Heart left ventricle (tissue), 16 donors: Measurements from ENCODE around the gene PLCB4. TPM values are rescaled to one million over a fixed set of nuclear protein-coding genes. Genes with fewer than 3 reads are reported as not detected.

ENCODE experiments used
- ATAC-seq, 4 donors: fragments of 200-7000 bp; cut with Tn5 transposase; one replicate each; pipeline ENCODE4 v1.9.1; 2020 to 2022; ENCODE audit warnings: moderate library complexity in 4 of 4, mild to moderate bottlenecking in 3 of 4, moderate number of reproducible peaks in 1 of 4
- DNase-seq, 5 donors: peaks; one replicate each; pipeline ENCODE4 v3.0.0-alpha.2; 2020
- H3K27ac ChIP-seq, 12 donors: fragments of 200-600 bp; sonication (generic) in 4 of 12; one replicate each; pipeline versions ENCODE4 v1.5.0 to v1.8.0; 2016 to 2022; ENCODE audit warnings: mild to moderate bottlenecking in 2 of 12
- H3K27me3 ChIP-seq, 9 donors: fragments of 200-600 bp; sonication (generic) in 2 of 9; one replicate each; pipeline versions ENCODE4 v1.5.1 to v1.8.0; 2016 to 2022; ENCODE audit warnings: mild to moderate bottlenecking in 3 of 9
- H3K36me3 ChIP-seq, 9 donors: fragments of 200-600 bp; sonication (generic) in 2 of 9; one replicate each; pipeline versions ENCODE4 v1.5.0 to v1.8.0; 2018 to 2022; ENCODE audit warnings: mild to moderate bottlenecking in 2 of 9
- H3K4me1 ChIP-seq, 12 donors: fragments of 200-600 bp; sonication (generic) in 4 of 12; one replicate each; pipeline versions ENCODE4 v1.5.0 to v1.8.0; 2016 to 2022; ENCODE audit warnings: mild to moderate bottlenecking in 3 of 12
- H3K4me3 ChIP-seq, 12 donors: fragments of 200-600 bp; sonication (generic) in 4 of 12; one replicate each; pipeline versions ENCODE4 v1.5.0 to v1.8.0; 2017 to 2022; ENCODE audit warnings: mild to moderate bottlenecking in 9 of 12, moderate library complexity in 4 of 12
- H3K9me3 ChIP-seq, 12 donors: fragments of 200-600 bp; sonication (generic) in 4 of 12; one replicate each; pipeline versions ENCODE4 v1.5.0 to v1.8.0; 2016 to 2022; ENCODE audit warnings: mild to moderate bottlenecking in 1 of 12
- POLR2A ChIP-seq, 2 donors: fragments of 450-650 bp; IDR thresholded peaks; one replicate each; pipeline ENCODE4 v1.6.1; 2017; ENCODE audit warnings: antibody characterized with exemption in 2 of 2, mild to moderate bottlenecking in 2 of 2, moderate library complexity in 2 of 2
- WGBS, 4 donors: extraction: QIAGEN DNeasy Blood & Tissue Kit in 2 of 4; methylation state at CpG; one replicate each; pipeline versions ENCODE4 v1.1.5 to v1.1.7; 2013 to 2018; 5-methylcytosine and 5-hydroxymethylcytosine counted together
- intact Hi-C, 10 donors: fragments of 100-400 bp; cut with DNase I; formaldehyde crosslinking; loops; one replicate each; pipeline versions ENCODE4 v1.11.1 to v1.14.2; 2022
- polyA plus RNA-seq, 2 donors: library from polyadenylated mRNA; stranded (reverse); fragments of 200-250 nt; gene quantifications; one replicate each; pipeline ENCODE4 v1.2.3, GENCODE V29; 2013
- total RNA-seq, 9 donors: library from RNA; depleted of rRNA in 2 of 9; stranded (reverse); fragments of >200 nt in 2 of 9; fragmentation: NEBNext Ultra II Directional in 3 of 9; extraction: Animal tissue kit (Norgen Biotek cat#: 25700) in 3 of 9; gene quantifications; one replicate each; pipeline versions ENCODE4 v1.1.0 to v1.2.4, GENCODE V29; 2016 to 2023
- TF ChIP-seq, protein P1 (sequence below), 12 donors: fragments of 200-600 bp; sonication (generic) in 4 of 12; IDR thresholded peaks; one replicate each; pipeline versions ENCODE4 v1.5.0 to v1.8.0; 2018 to 2022; ENCODE audit warnings: antibody characterized with exemption in 12 of 12, mild to moderate bottlenecking in 5 of 12
- donor health status: ischemic (EF 13 %, LVEDD 7.1; RV severe dilation, severe dysfunction).
- donor health status: healthy with polysubstance abuse.
- donor health status: DM: no; HTN: yes; CAD: no.
- donor health status: DM: no; HTN: no; CAD: no.
- donor health status: ischemic (EF 25% LVEDD 6.9; RV normal size, moderate dysfunction).
- donor health status: ischemic (EF 25% LVEDD 5.7; RV mildly dilated, moderate dysfunction).
- donor health status: healthy.
- donor health status: DM: yes; HTN: yes; CAD: no.
- donor health status: ischemic (EF 35%, LVEDD 5.7; RV mildly dilated, moderate dysfunction).
- donor health status: nonischemic (EF 11% LVEDD 7.7; RV severe dilation, severe dysfunction).
- donor health status: DM: yes; HTN: yes; CAD: no.
- donor health status: PGD.
- donor health status: ischemic (EF 29% LVEDD 5.4; RV normal size, mild dysfunction).
- donor health status: nonischemic (EF 23%, LVEDD 6.1; RV moderate dilation, normal function).

The PLCB4 gene
- total and polyA plus RNA-seq, 11 donors, result 8.4 to 31.8 (median 18.5) TPM

DNA sequence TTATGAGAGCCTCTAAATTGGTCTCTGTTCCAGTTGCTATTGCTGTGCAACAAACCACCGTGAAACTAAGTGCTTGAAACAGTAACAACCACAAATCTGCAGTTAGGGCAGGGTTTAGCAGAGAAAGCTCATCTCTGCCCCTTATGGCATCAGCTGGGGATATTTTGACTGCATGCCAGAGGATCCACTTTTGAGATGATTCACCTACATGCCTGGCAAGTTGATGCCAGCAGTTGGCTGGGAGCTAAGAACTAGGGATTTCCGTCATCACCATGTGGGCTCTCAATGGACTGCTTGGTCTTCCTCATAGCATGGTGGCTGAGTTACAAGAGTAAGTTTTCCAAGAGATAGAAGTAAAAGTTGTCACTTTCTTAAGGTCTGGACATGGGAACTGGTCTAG is 35.1 kb downstream of the PLCB4 start:
- H3K4me3 ChIP-seq, result no peak overlapping the region
- H3K27me3 ChIP-seq, result no peaks in the 10 kb centered on the region
- DNase-seq, result no peak
- 94 to 99% (median 95%) methylated on average over 2 of the region's 2 CpGs for WGBS, 4 donors
- no peak overlapping the region for H3K27ac ChIP-seq
- H3K36me3 ChIP-seq, result peaks cover 0 to 11% (median 0%) of the 10 kb centered on the region in 9 donors
- intact Hi-C loops, result no loop called here
- H3K9me3 ChIP-seq, result no peaks in the 10 kb centered on the region
- TF ChIP-seq POLR2A (IDR thresholded peaks at IDR 0.05), result no peak
- TF ChIP-seq, protein P1, sequence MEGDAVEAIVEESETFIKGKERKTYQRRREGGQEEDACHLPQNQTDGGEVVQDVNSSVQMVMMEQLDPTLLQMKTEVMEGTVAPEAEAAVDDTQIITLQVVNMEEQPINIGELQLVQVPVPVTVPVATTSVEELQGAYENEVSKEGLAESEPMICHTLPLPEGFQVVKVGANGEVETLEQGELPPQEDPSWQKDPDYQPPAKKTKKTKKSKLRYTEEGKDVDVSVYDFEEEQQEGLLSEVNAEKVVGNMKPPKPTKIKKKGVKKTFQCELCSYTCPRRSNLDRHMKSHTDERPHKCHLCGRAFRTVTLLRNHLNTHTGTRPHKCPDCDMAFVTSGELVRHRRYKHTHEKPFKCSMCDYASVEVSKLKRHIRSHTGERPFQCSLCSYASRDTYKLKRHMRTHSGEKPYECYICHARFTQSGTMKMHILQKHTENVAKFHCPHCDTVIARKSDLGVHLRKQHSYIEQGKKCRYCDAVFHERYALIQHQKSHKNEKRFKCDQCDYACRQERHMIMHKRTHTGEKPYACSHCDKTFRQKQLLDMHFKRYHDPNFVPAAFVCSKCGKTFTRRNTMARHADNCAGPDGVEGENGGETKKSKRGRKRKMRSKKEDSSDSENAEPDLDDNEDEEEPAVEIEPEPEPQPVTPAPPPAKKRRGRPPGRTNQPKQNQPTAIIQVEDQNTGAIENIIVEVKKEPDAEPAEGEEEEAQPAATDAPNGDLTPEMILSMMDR (IDR thresholded peaks at IDR 0.05), result no peak
- peaks cover 0 to 13% (median 1%) of the 10 kb centered on the region in 12 donors for H3K4me1 ChIP-seq
- ATAC-seq, result no peak

GRCh38 chr20:9108260-9108659 is 39.4 kb downstream of the PLCB4 start:
- H3K9me3 ChIP-seq, result no peaks in the 10 kb centered on the region
- no peak for ATAC-seq
- H3K4me1 ChIP-seq, result peaks cover 0 to 48% (median 33%) of the 10 kb centered on the region in 12 donors
- intact Hi-C loops, result no loop called here
- H3K36me3 ChIP-seq, result no peaks in the 10 kb centered on the region
- no peak for DNase-seq
- TF ChIP-seq POLR2A (IDR thresholded peaks at IDR 0.05), result no peak
- TF ChIP-seq, protein P1 (IDR thresholded peaks at IDR 0.05), result no peak
- H3K27ac ChIP-seq, result no peak overlapping the region
- no peaks in the 10 kb centered on the region for H3K27me3 ChIP-seq
- no peak overlapping the region for H3K4me3 ChIP-seq
- 92 to 98% (median 96%) methylated on average over 1 of the region's 1 CpG for WGBS, 4 donors

GRCh38 chr20:9109566-9109965 is 40.7 kb downstream of the PLCB4 start:
- no peak for DNase-seq
- no peaks in the 10 kb centered on the region for H3K9me3 ChIP-seq
- no peak for ATAC-seq
- TF ChIP-seq, protein P1 (IDR thresholded peaks at IDR 0.05), result no peak
- no peak for TF ChIP-seq POLR2A (IDR thresholded peaks at IDR 0.05)
- peak overlapping the region in 4 of 12 donors; percentile 1 to 19 (median 9) for H3K27ac ChIP-seq
- 22 to 45% (median 38%) methylated on average over 1 of the region's 1 CpG for WGBS, 4 donors
- no peak overlapping the region for H3K4me3 ChIP-seq
- no peaks in the 10 kb centered on the region for H3K27me3 ChIP-seq
- peaks cover 0 to 57% (median 41%) of the 10 kb centered on the region in 12 donors for H3K4me1 ChIP-seq
- intact Hi-C loops, result no loop called here
- no peaks in the 10 kb centered on the region for H3K36me3 ChIP-seq

GRCh38 chr20:9110365-9110764 is 41.5 kb downstream of the PLCB4 start:
- DNase-seq (no peak), ATAC-seq (no peak)
- intact Hi-C loops, result loop anchor here in 3 of 10 donors (5.0 to 10.0 kb wide), 2 partner anchors 38 to 54 kb away; no protein-coding TSS in a partner anchor
- 28 to 40% (median 33%) methylated on average over 1 of the region's 1 CpG for WGBS, 4 donors
- H3K27ac ChIP-seq, result peak overlapping the region in 4 of 12 donors; percentile 13 to 56 (median 40)
- no peak overlapping the region for H3K4me3 ChIP-seq
- no peaks in the 10 kb centered on the region for H3K27me3 ChIP-seq
- TF ChIP-seq, protein P1 (IDR thresholded peaks at IDR 0.05), result no peak
- TF ChIP-seq POLR2A (IDR thresholded peaks at IDR 0.05), result no peak
- H3K9me3 ChIP-seq, result no peaks in the 10 kb centered on the region
- H3K4me1 ChIP-seq, result peaks cover 0 to 63% (median 43%) of the 10 kb centered on the region in 12 donors
- no peaks in the 10 kb centered on the region for H3K36me3 ChIP-seq
